GM21381 (cell line): ENCODE measurements around the gene RGS21.
"Not testable (repeated sequence)": the region's sequence is repeated elsewhere in the genome, so short reads cannot be mapped to it uniquely, and the experiment has no call there.

Experiments used
- ATAC-seq: cut with Tn5 transposase; IDR thresholded peaks from one replicate; pipeline ENCODE4 v1.9.1; 2021; ENCODE audit warnings: mild to moderate bottlenecking, moderate library complexity; ENCODE audit not compliant: unreplicated experiment

Gene RGS21

DNA sequence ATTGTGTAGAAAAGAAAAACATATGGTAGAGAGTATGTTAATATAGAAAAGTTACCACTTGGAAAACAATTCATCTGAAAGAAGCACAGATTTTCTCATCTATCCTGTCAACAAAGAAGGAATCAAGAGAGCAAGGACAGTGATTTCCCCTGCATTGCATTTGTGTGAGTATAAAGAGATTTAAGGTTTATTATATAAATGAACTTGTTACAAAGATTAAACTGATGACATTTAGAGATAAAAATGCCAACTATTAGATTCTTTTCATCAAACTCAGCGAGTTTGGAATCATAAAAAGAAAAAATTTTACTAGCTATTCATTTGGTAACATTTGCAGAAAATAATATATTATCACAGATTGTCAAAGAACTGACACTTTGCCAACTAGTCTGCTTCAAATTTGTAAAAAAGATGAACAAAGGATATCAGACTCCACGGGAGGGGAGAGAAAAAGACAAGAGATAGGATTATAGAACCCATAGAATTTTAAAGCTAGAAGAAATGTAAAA is at the start of gene RGS21:
Gene RGS21, plus strand, starts transcription at position 51 of the 509 bp plus-strand sequence. CDS start 26,045 bp downstream, outside the sequence.
- no peak for ATAC-seq

- ATAC-seq: no peak
Measured at GRCh38 chr1:192268468-192269052, 48.2 kb upstream of the RGS21 start.

GRCh38 chr1:192270398-192270797 is 46.4 kb upstream of the RGS21 start:
- no peak for ATAC-seq

- no peak for ATAC-seq
Measured at GRCh38 chr1:192272732-192273131, 44.1 kb upstream of the RGS21 start.

DNA sequence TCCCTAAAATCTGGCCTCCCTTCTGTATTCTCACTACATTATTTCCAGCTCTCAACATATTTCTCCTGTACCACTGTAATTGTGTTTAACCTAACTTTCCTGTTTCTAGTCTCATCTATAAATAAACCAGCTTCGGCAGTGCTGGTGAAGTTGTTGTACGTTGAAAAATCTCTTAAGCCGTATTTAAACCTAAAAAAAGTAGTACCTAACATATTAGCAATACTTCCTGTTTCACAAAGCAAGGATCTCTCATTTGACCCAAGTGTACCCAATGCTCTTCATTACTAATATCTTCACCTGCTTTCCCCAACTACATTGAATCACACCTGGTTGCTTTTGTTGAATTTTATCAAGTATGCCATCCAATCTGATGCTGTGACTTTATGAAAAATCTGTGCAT is 42.2 kb upstream of the RGS21 start:
- ATAC-seq: no peak

DNA sequence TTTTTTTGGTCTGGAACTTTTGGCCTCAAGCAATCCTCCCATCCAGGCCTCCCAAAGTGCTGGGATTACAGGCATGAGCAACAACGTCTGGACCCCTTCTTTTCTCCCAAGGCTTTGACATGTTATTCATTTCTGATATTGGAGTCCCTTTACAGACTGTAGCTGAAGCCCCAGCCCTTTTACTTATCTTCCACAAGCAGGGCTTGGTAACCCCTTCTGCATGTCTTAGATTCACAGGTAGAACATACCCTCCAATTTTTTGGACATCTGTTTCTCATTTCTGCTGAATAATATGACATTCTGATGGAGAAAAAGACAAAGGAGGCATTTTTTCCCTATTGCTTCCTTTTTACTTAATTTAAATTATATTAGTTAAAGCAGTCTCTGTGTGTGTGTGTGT is 39.2 kb upstream of the RGS21 start:
- ATAC-seq: no peak

GRCh38 chr1:192284927-192285326 is 31.9 kb upstream of the RGS21 start:
- no peak for ATAC-seq

DNA sequence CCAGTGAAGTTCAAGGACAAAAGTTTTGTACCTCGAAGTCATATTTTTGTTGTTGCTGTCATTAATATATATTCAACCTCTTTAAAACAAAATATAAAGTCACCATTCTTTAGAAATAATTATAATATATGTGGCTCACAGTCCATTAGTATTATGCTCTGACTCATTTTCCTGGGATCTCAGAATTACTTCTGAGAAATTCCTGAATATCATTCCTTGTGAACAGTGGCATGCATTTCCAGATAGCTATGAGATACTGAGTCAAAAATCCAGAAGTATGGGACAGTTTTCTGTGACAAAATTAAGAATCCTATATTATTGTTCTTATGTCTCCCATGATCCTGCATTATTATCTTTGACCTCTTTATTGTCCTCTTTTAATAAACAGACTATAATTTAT is 13.8 kb upstream of the RGS21 start:
- no peak for ATAC-seq

GRCh38 chr1:192308314-192308713 is 8.5 kb upstream of the RGS21 start:
- ATAC-seq: not testable (repeated sequence)

GRCh38 chr1:192311281-192311680 is 5.5 kb upstream of the RGS21 start:
- no peak for ATAC-seq

- no peak for ATAC-seq
Measured at GRCh38 chr1:192327997-192328396, 11.2 kb downstream of the RGS21 start.

GRCh38 chr1:192342842-192343241 is 26.1 kb downstream of the RGS21 start:
- no peak for ATAC-seq

DNA sequence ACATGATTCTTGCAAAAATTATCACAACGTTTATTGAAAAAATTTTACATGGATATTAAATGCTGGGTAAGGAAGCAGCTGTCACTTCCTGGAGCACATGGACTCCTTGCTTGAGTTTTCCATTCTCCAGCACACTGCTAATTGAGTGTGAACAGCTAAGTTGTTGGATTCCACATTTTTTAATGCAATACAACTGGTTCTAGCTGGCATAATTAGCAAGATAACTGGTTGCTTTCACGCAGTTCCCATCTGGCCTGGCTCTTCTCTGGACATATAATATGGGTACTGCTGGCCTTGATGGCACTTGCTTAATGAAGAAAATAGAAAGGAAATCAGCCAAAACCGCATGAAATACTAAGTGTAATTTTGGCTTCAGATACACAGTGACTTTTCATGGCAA is 26.6 kb downstream of the RGS21 start:
- ATAC-seq: no peak

- ATAC-seq: no peak
Measured at GRCh38 chr1:192349314-192349713, 32.5 kb downstream of the RGS21 start.

DNA sequence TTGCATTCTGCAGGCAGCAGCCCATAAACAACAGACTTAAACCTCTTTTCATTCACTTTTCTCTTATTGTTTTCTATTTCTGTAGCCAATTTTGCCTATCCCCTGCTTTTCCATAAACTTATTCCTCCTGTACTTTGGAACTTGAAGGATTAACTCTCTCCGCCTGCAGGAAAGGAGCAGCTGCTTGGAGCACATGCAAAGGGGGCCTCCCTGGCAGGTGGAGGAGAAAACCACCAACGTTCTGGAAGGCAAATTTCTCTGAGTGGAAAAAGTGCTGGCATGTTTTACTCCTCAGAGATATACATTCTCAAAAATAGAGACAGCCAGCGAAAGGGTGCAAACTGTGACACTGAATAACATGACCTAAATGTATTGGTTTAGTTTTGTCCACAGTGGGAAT is 33.6 kb downstream of the RGS21 start:
- no peak for ATAC-seq

GRCh38 chr1:192351550-192351949 is 34.8 kb downstream of the RGS21 start:
- no peak for ATAC-seq

GRCh38 chr1:192357924-192358323 is 41.1 kb downstream of the RGS21 start:
- no peak for ATAC-seq

DNA sequence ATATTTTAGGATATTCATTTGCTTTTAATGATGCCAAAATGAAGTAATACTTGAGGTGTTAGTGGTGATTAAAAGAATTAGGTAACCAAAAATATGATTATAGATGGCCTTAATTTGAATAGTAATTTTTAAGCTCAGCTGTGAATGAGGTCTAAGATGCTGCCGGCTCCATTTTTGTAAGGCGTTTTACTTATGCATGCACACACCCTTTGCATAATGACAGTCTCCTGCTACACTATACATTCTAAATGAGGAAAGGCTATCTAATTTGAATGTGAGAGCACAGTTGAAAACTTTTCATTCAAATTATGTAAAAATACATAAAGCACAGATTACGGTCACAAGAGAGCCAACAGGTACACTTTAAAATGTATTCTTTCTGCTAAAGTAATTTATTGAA is 41.6 kb downstream of the RGS21 start:
- ATAC-seq: no peak

DNA sequence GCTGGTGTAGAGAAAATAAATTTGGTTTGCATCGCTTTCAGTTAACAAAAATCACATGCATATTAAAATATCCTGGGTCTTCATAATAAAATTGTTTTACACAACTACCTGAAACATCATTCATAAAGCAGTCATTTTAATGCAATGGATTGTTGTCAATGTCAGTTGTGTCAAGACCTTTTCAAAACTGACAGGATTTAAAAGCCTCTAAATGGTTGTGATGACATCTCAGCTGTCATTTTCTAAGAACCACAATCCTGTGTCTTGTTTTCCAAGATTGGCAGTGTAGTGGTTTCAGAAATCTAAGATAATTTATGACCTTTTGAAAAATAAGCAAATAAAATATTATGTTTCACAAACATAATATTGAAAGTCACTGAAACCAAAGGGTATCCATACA is 42.0 kb downstream of the RGS21 start:
- no peak for ATAC-seq

DNA sequence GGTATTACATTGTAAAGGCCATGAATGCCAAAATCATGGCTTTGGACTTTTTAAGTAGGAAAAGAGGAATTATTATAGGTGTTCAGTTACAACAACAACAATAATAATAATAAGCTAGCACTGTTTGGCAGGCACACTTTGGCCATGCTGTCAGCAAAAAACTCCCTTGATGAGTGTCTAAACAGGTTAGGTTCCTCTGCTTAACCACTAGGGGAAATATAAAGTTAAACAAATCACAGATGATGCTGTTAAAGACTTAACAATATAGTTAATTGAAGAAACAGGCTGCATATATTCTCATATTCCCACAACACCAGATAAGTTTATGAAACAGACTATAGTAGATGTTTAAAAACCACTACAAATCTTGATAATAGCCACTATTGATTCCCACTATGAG is 46.4 kb downstream of the RGS21 start:
- ATAC-seq: no peak

DNA sequence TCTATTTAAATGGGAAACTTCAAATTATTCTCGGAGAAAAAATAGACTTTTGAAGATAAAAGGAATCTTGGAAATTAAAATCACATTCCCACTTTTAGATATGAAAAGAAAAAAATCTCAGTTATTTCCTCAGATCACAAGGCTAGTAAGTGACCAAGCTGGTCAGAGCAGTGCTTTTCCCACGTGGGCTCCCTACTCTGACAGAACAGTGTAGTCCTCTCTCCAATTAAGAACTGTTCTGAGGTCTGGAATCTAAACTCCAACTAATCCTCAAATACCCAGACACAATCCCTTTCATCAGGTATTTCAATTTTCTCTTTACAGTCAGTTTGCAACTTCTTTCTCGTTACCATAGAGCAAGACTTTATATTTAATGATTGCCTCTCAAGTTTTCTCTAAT is 50.6 kb downstream of the RGS21 start:
- ATAC-seq: no peak

DNA sequence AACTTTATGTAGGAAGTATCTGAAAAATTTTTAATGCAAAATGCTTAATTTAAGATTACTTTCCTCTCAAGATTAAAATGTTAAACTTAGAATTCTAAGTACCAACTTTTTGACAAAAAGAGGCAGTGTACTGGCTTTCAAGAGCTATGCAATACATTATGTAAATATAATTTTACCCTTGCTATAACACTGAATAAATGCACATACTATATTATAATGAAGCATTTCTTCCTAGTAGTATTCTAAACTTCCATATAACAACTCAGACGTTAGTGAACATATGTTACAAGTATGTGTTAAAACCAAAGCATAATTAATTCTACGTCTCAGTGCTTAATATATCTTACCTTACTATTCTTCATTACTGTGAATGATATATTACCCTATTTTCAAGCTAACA is 58.5 kb downstream of the RGS21 start:
- no peak for ATAC-seq

DNA sequence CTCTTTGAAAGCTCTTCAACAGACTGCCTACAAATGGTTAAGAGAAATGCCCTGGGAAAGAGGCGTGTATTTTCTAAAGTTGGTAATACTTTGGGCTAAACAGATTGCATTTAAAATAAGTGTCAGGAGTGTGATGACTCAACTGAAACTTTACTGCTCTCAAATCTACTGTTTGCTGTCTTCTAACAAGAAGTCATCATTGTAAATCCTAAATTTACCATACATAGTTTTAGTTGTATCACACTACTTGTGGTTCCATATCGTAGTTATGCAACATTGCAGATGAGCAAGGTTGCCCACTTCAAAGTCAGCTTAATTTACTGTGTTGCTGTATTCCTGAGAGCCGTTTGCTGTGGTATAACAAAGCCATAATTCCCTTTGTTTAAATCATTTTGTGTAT is 59.6 kb downstream of the RGS21 start:
- no peak for ATAC-seq
